ENCODE measurements around the gene SRPK2.

DNA sequence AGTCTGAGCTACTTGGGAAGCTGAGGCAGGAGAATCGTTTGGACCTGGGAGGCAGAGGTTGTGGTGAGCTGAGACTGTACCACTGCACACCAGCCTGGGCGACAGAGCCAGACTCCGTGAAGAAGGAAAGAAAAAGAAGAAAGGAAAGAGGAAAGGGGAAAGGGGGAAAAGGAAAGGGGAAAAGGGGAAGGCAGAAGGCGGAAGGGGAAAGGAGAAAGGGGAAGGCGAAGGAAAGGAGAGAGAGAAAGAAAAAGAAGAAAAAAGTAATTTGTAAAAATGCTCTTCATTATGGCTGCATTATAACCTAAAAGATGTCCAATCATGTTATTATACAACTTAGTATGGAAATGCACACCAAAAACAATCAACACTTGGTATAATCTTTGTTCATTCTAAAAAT, 110.2 kb downstream of the SRPK2 start:
- TF ChIP-seq HDGF (IDR thresholded peaks at IDR 0.05; ENCODE audit: borderline replicate concordance) (no peak), BHLHE40 (IDR thresholded peaks at IDR 0.05; ENCODE audit: borderline replicate concordance) (no peak), L3MBTL2 (conservative IDR thresholded peaks at IDR 0.05) (no peak), SP1 (IDR thresholded peaks at IDR 0.05) (no peak), NFRKB (IDR thresholded peaks at IDR 0.05) (no peak), CTBP1 (IDR thresholded peaks at IDR 0.05; ENCODE audit: borderline replicate concordance) (no peak), FOXK2 (IDR thresholded peaks at IDR 0.05) (no peak)

Measured in HEK293T (cell line).